Fibroblast of lung (primary cell): ENCODE measurements around the gene ETNK2. TPM values are rescaled to one million over a fixed set of nuclear protein-coding genes. Genes with fewer than 3 reads are reported as not detected.

Source experiments
- DNase-seq, 2 donors: peaks; one replicate each; pipeline versions ENCODE4 v3.0.0 to v3.0.0-alpha.2; 2010; ENCODE audit warnings: low read depth in 2 of 2
- H2AFZ ChIP-seq: 2 replicates; pipeline ENCODE4 v1.5.1; 2012; ENCODE audit warnings: low read length, control low read depth, inconsistent platforms
- H3K27ac ChIP-seq: 2 replicates; pipeline ENCODE4 v1.5.1; 2011; ENCODE audit warnings: low read length, control low read depth; ENCODE audit not compliant: insufficient read depth
- H3K27me3 ChIP-seq: 2 replicates; pipeline ENCODE4 v1.5.1; 2011; ENCODE audit warnings: mild to moderate bottlenecking, low read length; ENCODE audit not compliant: control insufficient read depth, insufficient read depth
- H3K36me3 ChIP-seq: 2 replicates; pipeline ENCODE4 v1.5.1; 2011; ENCODE audit warnings: low read length; ENCODE audit not compliant: control insufficient read depth, insufficient read depth
- H3K4me1 ChIP-seq: 2 replicates; pipeline ENCODE4 v1.5.1; 2011; ENCODE audit warnings: low read length; ENCODE audit not compliant: control insufficient read depth, insufficient read depth; ENCODE audit errors: extremely low read depth
- H3K4me2 ChIP-seq: 2 replicates; pipeline ENCODE4 v1.5.1; 2011; ENCODE audit warnings: low read length, control low read depth; ENCODE audit not compliant: insufficient read depth; ENCODE audit errors: extremely low read depth
- H3K4me3 ChIP-seq, 4 experiments: fragments of 200-600 bp in 1 of 4; sonication (generic) in 1 of 4; replicated peaks in 1 of 4; 2 replicates each; pipeline ENCODE4 v1.5.1; 2011 to 2016; ENCODE audit warnings: low read length in 4 of 4, low read depth in 3 of 4, mild to moderate bottlenecking in 3 of 4, control low read depth in 2 of 4, inconsistent platforms in 1 of 4, mixed read lengths in 1 of 4; ENCODE audit not compliant: insufficient read depth in 1 of 4; ENCODE audit errors: control extremely low read depth in 1 of 4
- H3K79me2 ChIP-seq: 2 replicates; pipeline ENCODE4 v1.5.1; 2012; ENCODE audit warnings: mild to moderate bottlenecking, low read length, inconsistent platforms; ENCODE audit not compliant: control insufficient read depth, insufficient read depth
- H3K9ac ChIP-seq: 2 replicates; pipeline ENCODE4 v1.5.1; 2011; ENCODE audit warnings: mild to moderate bottlenecking, low read length, control low read depth; ENCODE audit not compliant: insufficient read depth
- H3K9me3 ChIP-seq: 2 replicates; pipeline ENCODE4 v1.5.1; 2012; ENCODE audit warnings: low read depth, low read length; ENCODE audit not compliant: control insufficient read depth, insufficient read depth
- H4K20me1 ChIP-seq: 2 replicates; pipeline ENCODE4 v1.5.1; 2011; ENCODE audit warnings: low read length; ENCODE audit not compliant: control insufficient read depth, insufficient read depth; ENCODE audit errors: extremely low read depth
- CTCF ChIP-seq, 2 donors: IDR thresholded peaks in 1 of 2; conservative IDR thresholded peaks in 1 of 2; 1 replicate in 1 of 2; 2 replicates in 1 of 2; pipeline ENCODE4 v1.5.1; 2011 to 2012; ENCODE audit warnings: low read length in 2 of 2, control low read depth in 1 of 2, inconsistent platforms in 1 of 2, low read depth in 1 of 2, mild to moderate bottlenecking in 1 of 2
- EZH2 ChIP-seq: IDR thresholded peaks from 2 replicates; pipeline ENCODE4 v1.5.1; 2012; ENCODE audit warnings: low read length, control low read depth, mild to moderate bottlenecking; ENCODE audit errors: missing control alignments
- polyA plus RNA-seq, 2 donors: library from polyadenylated mRNA; depleted of rRNA in 1 of 2; stranded (reverse) in 1 of 2; unstranded in 1 of 2; fragments of >200 nt; gene quantifications; 2 replicates each; pipeline ENCODE4 v1.2.1, GENCODE V29; 2011 to 2012; ENCODE audit warnings: missing spikeins in 1 of 2
- total RNA-seq: library from RNA; depleted of rRNA; stranded (reverse); fragments of >200 nt; gene quantifications from 2 replicates; pipeline ENCODE4 v1.2.1, GENCODE V29; 2014

ETNK2 gene
- total and polyA plus RNA-seq, 2 donors (not counting 1 experiment from before 2014, with no cell fraction given), result 1.7 to 4.0 TPM

GRCh38 chr1:204198348-204199340, 46.8 kb upstream of the ETNK2 start:
- Histone ChIP-seq H3K9me3 (no peaks in the 10 kb centered on the region), H3K9ac (no peak overlapping the region), H3K27me3 (peaks cover 7% of the 10 kb centered on the region), H3K36me3 (no peaks in the 10 kb centered on the region), H3K79me2 (no peaks in the 10 kb centered on the region), H3K4me3 (no peak overlapping the region), H3K4me1 (peaks cover 3% of the 10 kb centered on the region), H2AFZ (no peak overlapping the region), H3K27ac (no peak overlapping the region), H4K20me1 (no peaks in the 10 kb centered on the region), H3K4me2 (peak overlapping the region; percentile 8)
- DNase-seq, result peak; percentile 17 to 88
- TF ChIP-seq CTCF (conservative IDR thresholded peaks at IDR 0.05 in 1 of 2, IDR thresholded peaks at IDR 0.05 in 1 of 2; ENCODE audit: low read depth in 1 of 2, low read length in 2 of 2), result no peak
- TF ChIP-seq EZH2, result no peak

GRCh38 chr1:204197068-204197467, 45.2 kb upstream of the ETNK2 start:
- peaks cover 3% of the 10 kb centered on the region for H3K4me1 ChIP-seq
- no peak overlapping the region for H3K4me3 ChIP-seq
- H4K20me1 ChIP-seq, result no peaks in the 10 kb centered on the region

More at GRCh38 chr1:204197068-204197467, 45.2 kb upstream of the ETNK2 start:
- no peak overlapping the region for H3K27ac ChIP-seq
- no peaks in the 10 kb centered on the region for H3K36me3 ChIP-seq
- H2AFZ ChIP-seq, result no peak overlapping the region
- H3K79me2 ChIP-seq, result no peaks in the 10 kb centered on the region
- no peak overlapping the region for H3K4me2 ChIP-seq
- DNase-seq, result no peak
- no peaks in the 10 kb centered on the region for H3K9me3 ChIP-seq
- no peak for TF ChIP-seq EZH2
- no peak for TF ChIP-seq CTCF (conservative IDR thresholded peaks at IDR 0.05 in 1 of 2, IDR thresholded peaks at IDR 0.05 in 1 of 2; ENCODE audit: low read depth in 1 of 2, low read length in 2 of 2)
- H3K27me3 ChIP-seq, result peaks cover 6% of the 10 kb centered on the region
- no peak overlapping the region for H3K9ac ChIP-seq
